Right atrium auricular region (tissue), 2 donors: ENCODE measurements around the gene ASIC4. TPM values are rescaled to one million over a fixed set of nuclear protein-coding genes. Genes with fewer than 3 reads are reported as not detected.

Source experiments
- DNase-seq: peaks from one replicate; pipeline ENCODE4 v3.0.0-alpha.2; 2019; ENCODE audit warnings: low spot score
- H3K27ac ChIP-seq, 2 donors: fragments of 200-600 bp; sonication (generic); 1 replicate in 1 of 2; 2 replicates in 1 of 2; pipeline ENCODE4 v1.5.1; 2016 to 2019
- H3K27me3 ChIP-seq, 2 donors: fragments of 200-600 bp; sonication (generic); one replicate each; pipeline versions ENCODE4 v1.5.1 to v1.6.0; 2017 to 2019
- H3K36me3 ChIP-seq: fragments of 200-600 bp; sonication (generic); one replicate; pipeline ENCODE4 v1.5.1; 2016
- H3K4me1 ChIP-seq, 2 donors: fragments of 200-600 bp; sonication (generic); one replicate each; pipeline versions ENCODE4 v1.5.1 to v1.6.0; 2017 to 2019
- H3K4me3 ChIP-seq, 2 donors: fragments of 200-600 bp; sonication (generic); 1 replicate in 1 of 2; 2 replicates in 1 of 2; pipeline ENCODE4 v1.5.1; 2017 to 2019; ENCODE audit warnings: mild to moderate bottlenecking in 1 of 2, moderate library complexity in 1 of 2
- H3K9me3 ChIP-seq, 2 donors: fragments of 200-600 bp; sonication (generic); one replicate each; pipeline ENCODE4 v1.5.1; 2019
- total RNA-seq, 2 donors: library from RNA; depleted of rRNA; stranded (reverse); fragments of >200 nt; gene quantifications; one replicate each; pipeline ENCODE4 v1.1.0, GENCODE V29; 2016
- TF ChIP-seq, protein P1 (sequence below), 2 donors: fragments of 200-600 bp; sonication (generic); IDR thresholded peaks; one replicate each; pipeline ENCODE4 v1.5.1; 2019; ENCODE audit warnings: antibody characterized with exemption in 2 of 2

Gene ASIC4
- total RNA-seq, 2 donors from 2014 or later = not detected

DNA sequence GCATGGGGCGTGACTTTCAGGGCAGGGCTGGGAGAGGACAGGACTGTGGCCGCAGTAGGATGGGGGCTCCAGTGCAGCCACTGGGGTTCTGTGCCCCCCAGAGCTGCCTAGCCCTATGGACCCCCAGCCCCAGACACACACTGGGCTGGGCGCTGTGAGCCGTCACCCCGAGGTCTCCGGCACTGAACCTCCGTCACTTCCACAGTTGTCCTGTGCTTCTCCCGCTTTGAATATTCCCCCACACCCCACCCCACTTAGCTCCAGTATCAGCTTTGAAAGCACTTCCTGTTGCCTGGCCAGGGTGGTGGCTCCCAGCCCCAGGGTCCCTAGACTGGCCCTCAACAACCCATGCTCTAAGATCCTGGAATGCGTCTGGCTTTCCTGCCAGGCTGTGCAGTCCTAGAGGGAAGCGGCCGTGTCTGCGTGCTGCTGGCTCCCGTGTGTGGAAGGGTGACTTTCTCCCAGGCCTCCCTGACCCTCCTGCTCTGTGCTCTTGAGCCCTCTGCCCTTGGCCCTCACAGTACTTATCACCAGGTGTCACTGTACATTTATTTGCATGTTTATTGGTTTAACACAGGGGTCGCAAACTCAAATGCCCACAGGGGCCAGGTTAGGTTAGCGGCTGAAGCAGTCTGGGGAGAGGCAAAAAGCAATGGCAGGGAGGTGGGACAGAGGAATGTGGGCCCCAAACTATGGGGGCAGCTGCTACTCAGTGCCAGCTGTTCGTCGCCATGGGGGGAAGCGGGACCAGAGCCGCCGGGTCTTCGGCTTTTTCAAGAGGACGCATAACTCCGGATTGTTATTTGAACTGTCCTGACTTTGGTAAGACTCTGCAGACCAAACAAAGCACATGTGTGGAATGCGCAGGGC is 47.1 kb downstream of the ASIC4 start:
- Histone ChIP-seq H3K27ac (no peak overlapping the region), H3K4me3 (no peak overlapping the region), H3K9me3 (no peaks in the 10 kb centered on the region), H3K27me3 (no peaks in the 10 kb centered on the region), H3K4me1 (peaks cover 0 to 10% of the 10 kb centered on the region in 2 donors), H3K36me3 (peaks cover 41% of the 10 kb centered on the region)
- no peak for DNase-seq
- TF ChIP-seq, protein P1, sequence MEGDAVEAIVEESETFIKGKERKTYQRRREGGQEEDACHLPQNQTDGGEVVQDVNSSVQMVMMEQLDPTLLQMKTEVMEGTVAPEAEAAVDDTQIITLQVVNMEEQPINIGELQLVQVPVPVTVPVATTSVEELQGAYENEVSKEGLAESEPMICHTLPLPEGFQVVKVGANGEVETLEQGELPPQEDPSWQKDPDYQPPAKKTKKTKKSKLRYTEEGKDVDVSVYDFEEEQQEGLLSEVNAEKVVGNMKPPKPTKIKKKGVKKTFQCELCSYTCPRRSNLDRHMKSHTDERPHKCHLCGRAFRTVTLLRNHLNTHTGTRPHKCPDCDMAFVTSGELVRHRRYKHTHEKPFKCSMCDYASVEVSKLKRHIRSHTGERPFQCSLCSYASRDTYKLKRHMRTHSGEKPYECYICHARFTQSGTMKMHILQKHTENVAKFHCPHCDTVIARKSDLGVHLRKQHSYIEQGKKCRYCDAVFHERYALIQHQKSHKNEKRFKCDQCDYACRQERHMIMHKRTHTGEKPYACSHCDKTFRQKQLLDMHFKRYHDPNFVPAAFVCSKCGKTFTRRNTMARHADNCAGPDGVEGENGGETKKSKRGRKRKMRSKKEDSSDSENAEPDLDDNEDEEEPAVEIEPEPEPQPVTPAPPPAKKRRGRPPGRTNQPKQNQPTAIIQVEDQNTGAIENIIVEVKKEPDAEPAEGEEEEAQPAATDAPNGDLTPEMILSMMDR (IDR thresholded peaks at IDR 0.05) = no peak

DNA sequence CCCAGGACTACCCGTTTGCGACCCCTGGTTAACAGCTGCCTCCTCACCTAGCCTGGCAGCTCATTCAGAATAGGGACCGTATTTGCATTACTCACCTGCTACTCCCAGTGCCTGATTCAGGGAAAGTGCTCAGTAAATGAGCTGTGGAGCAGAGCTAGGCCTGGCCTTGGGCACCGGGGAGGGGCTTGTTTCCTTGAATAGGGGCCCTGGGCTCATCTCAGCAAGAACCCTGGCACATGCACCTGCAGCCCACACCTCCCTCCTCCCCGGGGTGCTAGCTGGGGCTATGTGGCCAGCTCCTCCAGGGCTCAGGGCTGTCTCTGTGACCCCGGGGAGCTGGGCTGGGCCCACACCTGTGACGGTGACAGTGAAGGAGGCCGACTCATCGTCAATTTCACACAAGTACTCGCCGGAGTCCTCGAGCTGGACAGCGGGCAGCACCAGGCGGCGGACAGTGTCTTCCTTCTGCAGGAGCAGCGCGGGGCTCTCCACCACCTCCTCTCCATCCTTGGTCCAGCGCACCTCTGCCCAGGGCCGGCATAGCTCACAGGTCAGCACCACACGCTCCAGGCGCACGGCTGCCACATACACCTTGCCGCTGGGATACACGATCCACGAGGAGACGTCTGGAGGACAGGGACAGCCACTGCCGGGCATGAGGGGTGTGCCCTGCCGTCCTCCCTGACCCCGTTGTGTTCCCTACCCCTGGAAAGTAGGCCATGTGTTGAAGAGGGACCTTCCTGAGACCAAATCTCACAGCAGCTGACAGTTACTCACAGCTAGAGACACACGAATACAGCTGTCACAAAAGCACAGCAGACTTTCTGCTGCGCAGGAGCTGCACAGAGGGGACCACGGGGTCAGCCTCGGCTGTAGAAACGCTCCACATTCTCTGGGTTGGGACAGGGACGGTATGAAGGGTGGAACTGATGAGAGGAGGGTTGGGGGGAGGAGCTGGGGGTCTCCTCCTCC is 48.1 kb downstream of the ASIC4 start:
- no peaks in the 10 kb centered on the region for H3K9me3 ChIP-seq
- no peak overlapping the region for H3K4me3 ChIP-seq
- TF ChIP-seq, protein P1 (IDR thresholded peaks at IDR 0.05) = no peak
- peaks cover 0 to 10% of the 10 kb centered on the region in 2 donors for H3K4me1 ChIP-seq
- no peaks in the 10 kb centered on the region for H3K27me3 ChIP-seq
- no peak for DNase-seq
- peaks cover 41% of the 10 kb centered on the region for H3K36me3 ChIP-seq
- no peak overlapping the region for H3K27ac ChIP-seq

DNA sequence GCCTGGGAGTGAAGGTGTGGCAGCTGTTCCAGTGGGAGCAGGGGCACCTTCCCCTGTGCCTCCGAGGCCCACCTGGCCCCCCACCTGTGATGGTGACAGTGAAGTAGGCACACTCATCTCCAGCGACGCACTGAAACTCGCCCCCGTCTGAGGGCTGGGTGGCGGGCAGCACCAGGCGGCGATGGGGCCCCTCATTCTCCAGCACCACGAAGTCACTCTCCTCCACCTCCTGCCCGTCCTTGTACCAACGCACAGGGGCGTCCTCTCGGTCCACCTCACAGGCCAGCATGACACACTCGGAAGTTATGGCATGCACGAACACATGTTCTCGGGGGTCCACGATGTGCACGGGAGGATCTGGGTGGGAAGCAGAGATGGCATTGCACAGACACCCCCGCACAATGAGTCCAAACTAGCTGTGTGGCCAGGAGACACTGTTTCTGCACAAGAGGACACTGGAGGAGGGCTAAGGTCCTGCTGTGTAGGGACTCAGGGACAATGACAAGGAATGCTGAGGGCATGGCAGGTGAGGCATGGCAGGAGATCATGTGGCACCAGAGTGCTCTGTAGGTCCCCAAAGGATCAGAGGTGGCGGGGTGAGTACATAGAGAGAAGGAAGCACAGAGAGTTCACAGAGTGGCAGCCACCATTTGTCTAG is 49.1 kb downstream of the ASIC4 start:
- no peak for DNase-seq
- H3K9me3 ChIP-seq = no peaks in the 10 kb centered on the region
- H3K27me3 ChIP-seq = no peaks in the 10 kb centered on the region
- no peak overlapping the region for H3K4me3 ChIP-seq
- peaks cover 0 to 10% of the 10 kb centered on the region in 2 donors for H3K4me1 ChIP-seq
- peaks cover 35% of the 10 kb centered on the region for H3K36me3 ChIP-seq
- no peak overlapping the region for H3K27ac ChIP-seq
- TF ChIP-seq, protein P1 (IDR thresholded peaks at IDR 0.05) = no peak

DNA sequence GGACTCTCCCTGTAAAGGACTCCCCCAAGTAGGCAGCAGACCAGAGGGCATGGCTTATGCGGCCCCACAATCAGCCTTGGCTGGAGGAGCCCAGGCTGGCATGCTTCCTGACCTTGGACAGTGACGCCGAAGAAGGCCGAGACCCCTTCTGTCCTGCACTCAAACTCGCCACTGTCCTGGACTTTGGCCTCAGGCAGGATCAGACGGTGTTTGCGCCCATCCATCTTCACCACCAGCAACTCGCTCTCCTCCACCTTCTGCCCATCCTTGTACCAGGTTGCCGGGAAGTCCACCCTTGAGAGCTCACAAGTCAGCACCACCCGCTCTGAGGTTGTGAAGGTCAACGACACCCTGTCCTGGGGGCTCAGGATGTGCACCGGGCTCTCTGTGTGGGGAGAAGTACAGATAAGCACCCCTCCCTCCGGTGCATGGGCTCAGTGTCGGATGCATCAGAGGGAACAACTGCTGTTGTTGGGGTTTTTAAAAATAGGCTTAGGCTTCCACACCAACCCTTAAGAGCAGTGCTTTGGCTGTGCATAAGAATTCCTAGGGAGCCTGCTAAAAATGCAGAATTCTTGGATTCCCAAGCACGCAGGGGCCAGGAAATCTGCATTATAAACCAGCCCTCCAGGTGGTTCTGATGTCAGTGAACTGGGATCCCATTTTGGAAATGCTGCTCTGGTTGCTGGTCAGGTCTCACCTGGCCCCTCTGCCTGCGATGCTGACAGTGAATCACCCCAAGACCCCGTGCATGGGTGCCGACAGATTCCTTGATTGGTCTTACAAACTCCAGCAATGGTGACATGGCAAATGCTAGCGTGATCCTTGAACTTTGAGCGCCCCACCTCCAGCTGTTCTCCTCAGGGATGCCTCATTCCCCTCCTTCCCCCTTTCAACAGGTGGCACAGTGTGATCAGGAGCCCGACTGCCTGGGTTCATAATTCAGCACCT is 51.1 kb downstream of the ASIC4 start:
- Histone ChIP-seq H3K9me3 (no peaks in the 10 kb centered on the region), H3K4me3 (no peak overlapping the region), H3K4me1 (peaks cover 0 to 18% of the 10 kb centered on the region in 2 donors), H3K36me3 (peaks cover 35% of the 10 kb centered on the region), H3K27ac (peak overlapping the region in 1 of 2 donors; percentile 29), H3K27me3 (no peaks in the 10 kb centered on the region)
- no peak for DNase-seq
- TF ChIP-seq, protein P1 (IDR thresholded peaks at IDR 0.05) = no peak
